Left ventricle myocardium inferior (tissue), 1 donor: ENCODE data around the gene STRA6. TPM values are rescaled to one million over a fixed set of nuclear protein-coding genes. Genes with fewer than 3 reads are reported as not detected.
A peak's percentile ranks its signal among the peaks of the same experiment; 100 is the strongest.

Experiments
- DNase-seq: peaks from one replicate; pipeline ENCODE4 v3.0.0-alpha.2; 2020
- H3K27ac ChIP-seq: fragments of 200-600 bp; replicated peaks from 2 replicates; pipeline ENCODE4 v1.8.0; 2021
- H3K27me3 ChIP-seq: fragments of 200-600 bp; 2 replicates; pipeline ENCODE4 v1.8.0; 2021; ENCODE audit warnings: low read depth
- H3K36me3 ChIP-seq: fragments of 200-600 bp; 2 replicates; pipeline ENCODE4 v1.8.0; 2021
- H3K4me1 ChIP-seq: fragments of 200-600 bp; 2 replicates; pipeline ENCODE4 v1.8.0; 2021
- H3K4me3 ChIP-seq: fragments of 200-600 bp; 2 replicates; pipeline ENCODE4 v1.8.0; 2021; ENCODE audit warnings: mild to moderate bottlenecking, moderate library complexity
- H3K9me3 ChIP-seq: fragments of 200-600 bp; replicated peaks from 2 replicates; pipeline ENCODE4 v1.8.0; 2021
- CTCF ChIP-seq: fragments of 200-600 bp; IDR thresholded peaks from 2 replicates; pipeline ENCODE4 v1.8.0; 2021; ENCODE audit warnings: antibody characterized with exemption, mild to moderate bottlenecking, borderline replicate concordance
- intact Hi-C: fragments of 100-400 bp; cut with micrococcal nuclease; formaldehyde crosslinking; loops from one replicate; pipeline ENCODE4 v1.11.0; 2022
- total RNA-seq: library from RNA; stranded (reverse); fragmentation: NEBNext Ultra II Directional; extraction: Animal tissue kit (Norgen Biotek cat#: 25700); gene quantifications from one replicate; pipeline ENCODE4 v1.2.1, GENCODE V29; 2021
- donor health status: DM: no; HTN: yes; CAD: no; lungs with severe emphysema.

Gene STRA6
- total RNA-seq, 1 donor from 2014 or later, result not detected

GRCh38 chr15:74130849-74131627 is 71.5 kb downstream of the STRA6 start:
- no peak for TF ChIP-seq CTCF
- H3K27ac ChIP-seq, result peak overlapping the region; percentile 83
- H3K9me3 ChIP-seq, result no peaks in the 10 kb centered on the region
- H3K27me3 ChIP-seq, result peaks cover 92% of the 10 kb centered on the region
- peak overlapping the region; percentile 66 for H3K4me3 ChIP-seq
- intact Hi-C loops, result no loop called here
- no peak for DNase-seq
- peaks cover 84% of the 10 kb centered on the region for H3K4me1 ChIP-seq
- no peaks in the 10 kb centered on the region for H3K36me3 ChIP-seq

- Histone ChIP-seq H3K4me3 (peak within 1 kb of the TSS; percentile 66), H3K27ac (peak within 1 kb of the TSS; percentile 83), H3K9me3 (no peaks in the 10 kb centered on the region), H3K36me3 (no peaks in the 10 kb centered on the region), H3K4me1 (peaks cover 76% of the 10 kb centered on the region), H3K27me3 (peaks cover 95% of the 10 kb centered on the region)
- DNase-seq, result no peak
- intact Hi-C loops, result no loop called here
- TF ChIP-seq CTCF, result no peak
These were observed 72.3 kb downstream of the STRA6 start, which contains the start of gene ISLR2 for GRCh38 chr15:74130155-74130848. TSS of gene ISLR2 (plus strand) at chr15:74130586. CDS start at chr15:74132755, 2,169 bp downstream.

- Histone ChIP-seq H3K4me3 (peak overlapping the region; percentile 66), H3K27ac (peak overlapping the region; percentile 83), H3K27me3 (peaks cover 95% of the 10 kb centered on the region), H3K4me1 (peaks cover 70% of the 10 kb centered on the region), H3K36me3 (no peaks in the 10 kb centered on the region), H3K9me3 (no peaks in the 10 kb centered on the region)
- TF ChIP-seq CTCF, result no peak
- DNase-seq, result no peak
- intact Hi-C loops, result loop anchor here (5.0 kb wide), 2 partner anchors 178 to 193 kb away; no protein-coding TSS in a partner anchor
These were observed 72.9 kb downstream of the STRA6 start for GRCh38 chr15:74129586-74130154.

Other genes starting within 250 kb of the STRA6 start
- gene STOML1, start 210.5 kb downstream of the STRA6 start, total RNA-seq, result 26.1 TPM
- gene PML, start 208.1 kb downstream of the STRA6 start, total RNA-seq, result 19.1 TPM
- gene GOLGA6A, start 120.2 kb downstream of the STRA6 start, total RNA-seq, result not detected
- 2.6 TPM for gene ISLR2, start 72.2 kb downstream of the STRA6 start, total RNA-seq
- gene ISLR, start 29.1 kb downstream of the STRA6 start, total RNA-seq, result 12.7 TPM
- 0.11 TPM for gene CCDC33, start 33.5 kb upstream of the STRA6 start, total RNA-seq
- gene CYP11A1, start 164.9 kb upstream of the STRA6 start, total RNA-seq, result 0.27 TPM
- gene SEMA7A, start 231.2 kb upstream of the STRA6 start, total RNA-seq, result 1.5 TPM